GDM1 (cell line): ENCODE results near the gene ZNF503.
A peak's percentile ranks its signal among the peaks of the same experiment; 100 is the strongest.

ENCODE experiments used
- DNase-seq: peaks from one replicate; lab custom pipeline; 2025; lab: John Stamatoyannopoulos, UW

Gene ZNF503, protein sequence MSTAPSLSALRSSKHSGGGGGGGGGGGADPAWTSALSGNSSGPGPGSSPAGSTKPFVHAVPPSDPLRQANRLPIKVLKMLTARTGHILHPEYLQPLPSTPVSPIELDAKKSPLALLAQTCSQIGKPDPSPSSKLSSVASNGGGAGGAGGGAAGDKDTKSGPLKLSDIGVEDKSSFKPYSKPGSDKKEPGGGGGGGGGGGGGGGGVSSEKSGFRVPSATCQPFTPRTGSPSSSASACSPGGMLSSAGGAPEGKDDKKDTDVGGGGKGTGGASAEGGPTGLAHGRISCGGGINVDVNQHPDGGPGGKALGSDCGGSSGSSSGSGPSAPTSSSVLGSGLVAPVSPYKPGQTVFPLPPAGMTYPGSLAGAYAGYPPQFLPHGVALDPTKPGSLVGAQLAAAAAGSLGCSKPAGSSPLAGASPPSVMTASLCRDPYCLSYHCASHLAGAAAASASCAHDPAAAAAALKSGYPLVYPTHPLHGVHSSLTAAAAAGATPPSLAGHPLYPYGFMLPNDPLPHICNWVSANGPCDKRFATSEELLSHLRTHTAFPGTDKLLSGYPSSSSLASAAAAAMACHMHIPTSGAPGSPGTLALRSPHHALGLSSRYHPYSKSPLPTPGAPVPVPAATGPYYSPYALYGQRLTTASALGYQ

DNA sequence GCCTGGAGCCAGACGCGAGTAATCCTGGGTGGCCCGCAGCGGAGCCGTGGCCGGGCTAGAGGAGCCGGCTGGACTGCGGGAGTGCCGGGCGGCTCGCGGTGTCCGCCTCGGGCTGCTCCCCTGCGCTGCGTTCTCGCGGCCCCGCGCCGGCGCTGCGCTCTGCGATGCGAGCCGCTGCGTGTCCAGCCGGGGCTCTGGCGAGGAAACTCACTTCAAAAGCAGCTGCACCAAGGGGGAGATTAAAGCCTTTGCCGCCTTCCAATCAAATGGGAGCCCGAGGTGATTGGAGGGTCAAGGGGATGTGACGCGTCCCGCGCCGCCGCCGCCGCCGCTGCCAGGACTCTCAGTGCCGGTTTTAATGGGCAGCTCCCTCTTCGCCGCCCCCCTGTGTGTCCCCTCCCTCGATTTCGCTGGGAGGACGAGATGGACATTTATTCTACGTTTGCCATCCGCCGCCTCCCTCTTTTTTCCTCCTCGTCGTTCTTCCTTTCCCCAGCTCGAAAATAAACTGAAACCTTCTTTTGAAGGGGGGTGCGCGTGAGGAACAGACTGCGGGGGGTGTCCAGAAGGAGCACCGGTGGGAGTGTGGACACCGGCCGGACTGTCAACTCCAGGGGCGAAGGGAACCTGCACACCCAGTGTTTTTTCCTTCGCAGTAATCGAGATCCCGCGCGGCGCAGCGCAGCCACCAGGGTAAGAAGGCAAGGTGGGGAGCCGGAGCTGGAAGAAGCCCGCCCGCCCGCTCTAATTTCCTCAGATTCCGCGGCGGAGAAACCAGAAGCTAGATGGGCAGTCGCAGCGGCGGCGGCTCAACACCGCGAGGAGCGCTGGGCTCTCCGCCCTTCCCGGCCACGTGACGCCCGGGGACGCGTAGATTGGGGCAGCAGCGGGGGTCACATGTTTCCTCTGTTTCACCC, at the start of gene ZNF503:
ZNF503 (minus strand) TSS at position 196 of the 917 bp plus-strand sequence. CDS start 345 bp downstream, outside the sequence.
- peak; percentile 81 for DNase-seq

DNA sequence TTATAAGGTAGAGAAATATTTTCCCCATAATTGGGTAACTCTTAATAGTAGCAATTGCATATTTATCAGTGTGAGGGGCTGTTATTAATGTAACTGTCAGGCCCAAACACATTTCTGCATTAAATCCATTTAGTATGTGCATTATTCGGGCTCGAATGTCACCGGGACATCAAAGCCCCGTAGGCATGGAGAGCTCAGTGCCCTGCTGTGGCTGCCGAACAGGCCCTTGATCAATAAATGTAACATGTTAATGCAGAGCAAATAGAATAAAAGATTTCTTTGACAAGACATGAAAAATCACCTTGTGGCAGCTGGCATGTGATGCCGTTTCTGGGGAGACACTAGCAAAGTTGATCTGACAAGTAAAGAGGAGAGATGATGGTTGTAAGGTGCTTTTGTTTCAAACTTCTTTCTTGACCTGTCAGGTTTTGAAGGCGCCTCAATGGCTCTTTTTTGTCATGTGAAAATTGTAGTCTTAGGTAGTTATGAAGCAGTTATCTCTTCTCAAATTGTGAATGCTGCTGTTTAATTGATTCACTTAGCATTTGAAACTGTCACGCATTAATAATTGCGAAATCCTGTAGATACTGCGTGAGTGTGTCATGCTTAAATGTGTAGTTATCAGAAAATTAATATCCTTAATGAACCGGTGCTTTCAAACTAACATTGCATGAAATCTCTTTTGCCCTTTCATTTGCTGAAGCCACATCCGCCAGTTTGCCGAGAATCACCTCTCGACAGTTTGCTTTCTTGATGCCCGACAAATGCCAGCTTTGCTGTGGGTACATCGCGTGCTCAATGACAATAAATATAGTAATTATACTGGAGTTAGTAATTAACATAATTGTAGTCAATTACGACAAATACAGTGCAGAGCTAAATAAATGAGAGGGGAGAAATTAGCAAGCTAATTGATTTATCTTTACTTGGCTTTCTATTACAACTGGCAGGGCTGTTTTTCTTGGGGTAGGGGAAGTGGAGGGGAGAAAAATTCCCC, 49.4 kb upstream of the ZNF503 start:
- DNase-seq, result no peak

DNA sequence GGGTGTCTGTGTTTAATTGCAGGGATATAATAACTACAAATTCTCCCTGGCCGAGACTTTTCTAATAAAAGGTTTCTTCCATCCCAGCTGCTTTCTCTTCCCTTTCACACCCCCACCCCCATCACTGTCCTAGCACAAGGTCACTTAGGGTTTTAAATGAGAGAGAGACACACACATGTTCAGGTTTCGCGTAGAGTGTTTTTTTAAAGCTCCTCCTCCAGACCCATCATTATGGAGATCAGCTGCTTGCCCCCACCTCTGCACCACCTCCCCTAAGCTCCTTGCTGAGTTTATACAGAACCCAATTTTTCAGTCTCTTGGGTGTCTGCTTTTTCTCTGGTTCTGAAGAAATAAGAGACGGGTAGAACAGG, 48.5 kb upstream of the ZNF503 start:
- no peak for DNase-seq

DNA sequence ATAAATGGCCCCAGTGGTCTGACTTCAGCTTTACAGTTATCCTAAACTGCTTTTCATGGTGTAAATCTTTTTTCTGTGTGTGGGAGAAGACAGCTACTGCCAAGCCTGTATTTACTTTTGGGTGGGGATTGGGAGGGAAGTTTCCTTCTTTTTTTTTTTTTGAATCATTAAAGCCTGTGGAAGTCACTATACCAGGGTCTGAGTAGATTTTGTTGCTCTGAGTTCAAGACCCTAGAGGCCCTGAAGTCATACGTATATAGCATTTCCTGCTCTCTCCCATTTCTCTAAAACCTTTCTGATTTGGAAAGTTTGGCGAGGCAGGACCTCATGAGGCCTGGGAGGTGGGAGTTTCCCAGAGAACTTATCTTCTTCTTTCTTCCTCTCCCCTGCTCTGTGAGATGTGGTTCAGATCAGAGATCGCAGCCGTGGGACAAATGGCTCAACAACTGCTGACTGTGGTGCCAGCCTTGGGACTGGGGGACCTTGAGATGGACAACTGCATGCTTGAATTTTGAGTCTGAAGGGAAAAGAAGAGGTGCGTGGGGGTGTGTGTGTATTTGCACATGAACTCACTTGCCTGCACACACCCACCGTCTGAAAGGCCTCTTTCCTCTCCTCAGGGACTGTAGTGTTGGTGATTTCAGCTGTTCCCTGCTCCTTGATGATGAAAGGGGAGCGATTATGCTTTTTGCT, 48.0 kb upstream of the ZNF503 start:
- DNase-seq, result no peak

DNA sequence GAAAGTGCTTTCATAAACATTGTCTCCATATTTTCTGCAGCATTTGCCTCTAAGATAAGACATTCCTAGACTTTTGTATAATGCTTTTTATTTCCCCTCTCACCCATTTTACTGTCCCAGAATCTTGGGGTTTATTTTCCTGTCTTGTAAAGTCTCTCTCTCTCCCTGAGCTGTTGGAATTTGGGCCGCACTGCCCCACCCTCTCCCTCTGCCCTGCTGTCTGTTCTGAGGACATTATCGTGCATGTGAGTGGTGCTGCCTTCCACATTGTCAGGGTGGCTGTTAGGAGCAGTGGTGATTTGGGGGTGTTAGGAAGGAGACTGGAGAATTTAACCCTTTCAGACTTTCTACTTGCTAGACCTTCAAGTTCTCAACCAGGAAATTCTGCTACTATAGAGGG, 46.6 kb upstream of the ZNF503 start:
- DNase-seq, result no peak

DNA sequence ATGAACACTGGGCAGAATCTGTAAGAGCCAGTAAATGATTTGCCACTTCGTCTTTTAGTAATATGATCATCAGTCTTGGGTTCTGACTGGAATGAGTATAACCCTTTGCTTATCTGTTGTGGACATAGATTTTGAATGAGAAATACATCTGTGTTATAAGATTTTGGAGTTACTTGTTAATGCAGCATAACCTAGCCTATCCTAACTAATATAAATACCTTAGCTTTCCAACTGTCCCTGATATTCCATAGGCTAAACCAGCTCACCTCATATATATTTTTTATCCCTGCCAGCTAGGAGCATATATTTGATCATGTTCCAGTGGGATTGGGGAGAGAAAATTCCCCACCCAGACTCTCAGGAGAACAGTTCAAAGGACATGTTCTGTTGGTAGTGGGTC, 44.9 kb upstream of the ZNF503 start:
- no peak for DNase-seq

DNA sequence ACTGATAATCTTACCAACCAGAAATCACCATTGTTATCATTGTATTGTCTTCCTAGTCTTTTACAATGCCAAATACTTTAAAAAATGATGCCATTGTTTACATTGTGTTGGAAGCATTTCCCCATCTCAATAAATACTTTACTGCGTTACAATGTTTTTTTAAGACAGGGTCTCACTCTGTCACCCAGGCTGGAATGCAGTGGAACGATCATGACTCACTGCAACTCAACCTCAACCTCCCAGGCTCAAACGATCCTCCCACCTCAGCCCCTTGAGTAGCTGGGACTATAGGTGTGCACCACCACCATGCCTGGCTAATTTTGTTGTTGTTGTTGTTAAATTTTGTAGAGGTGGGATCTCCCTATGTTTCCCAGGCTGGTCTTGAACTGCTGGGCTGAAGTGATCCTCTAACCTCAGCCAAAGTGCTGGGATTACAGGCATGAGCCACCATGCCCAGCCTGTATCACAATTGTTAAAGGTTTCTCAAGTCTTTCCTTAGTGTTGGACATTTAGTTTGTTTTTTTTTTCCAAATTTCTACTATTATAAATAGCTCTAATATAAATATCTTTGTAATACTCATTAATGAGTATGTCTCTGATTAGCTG, 43.3 kb upstream of the ZNF503 start:
- DNase-seq, result no peak

DNA sequence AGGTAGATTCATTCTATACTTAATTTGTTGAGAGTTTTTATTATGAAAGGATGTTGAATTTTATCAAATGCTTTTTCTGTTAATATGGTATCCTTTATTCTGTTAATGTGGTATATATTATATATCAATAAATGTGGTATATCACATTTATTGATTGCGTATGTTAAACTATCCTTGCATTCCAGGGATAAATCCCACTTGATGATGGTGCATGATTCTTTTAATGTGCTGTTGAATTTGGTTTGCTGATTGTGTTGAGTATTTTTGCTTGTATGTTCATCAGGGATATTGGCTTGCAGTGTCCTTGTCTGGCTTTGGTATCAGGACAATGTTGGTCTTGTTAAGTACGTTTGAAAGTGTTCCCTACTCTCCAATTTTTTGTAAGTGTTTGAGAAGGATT, 41.8 kb upstream of the ZNF503 start:
- DNase-seq, result no peak

DNA sequence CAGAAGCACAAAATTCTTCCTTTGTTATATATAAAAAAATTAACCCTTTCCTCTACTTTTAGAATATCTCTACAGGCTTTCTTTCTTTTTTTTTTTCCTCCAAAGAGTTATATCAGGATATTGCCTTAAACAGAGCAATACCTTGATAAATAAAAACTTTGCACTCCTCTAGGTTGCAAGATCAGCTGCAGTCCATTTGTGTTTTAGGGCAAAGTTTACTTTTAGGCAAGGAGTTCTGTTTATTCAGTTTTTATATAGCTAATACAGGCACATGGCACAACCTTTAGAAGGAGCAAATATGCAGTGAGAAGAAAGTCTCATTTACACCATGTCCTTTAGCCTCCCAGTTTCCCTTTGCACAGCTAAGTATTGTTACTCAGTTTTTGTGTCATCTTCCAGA, 40.1 kb upstream of the ZNF503 start:
- DNase-seq, result no peak

DNA sequence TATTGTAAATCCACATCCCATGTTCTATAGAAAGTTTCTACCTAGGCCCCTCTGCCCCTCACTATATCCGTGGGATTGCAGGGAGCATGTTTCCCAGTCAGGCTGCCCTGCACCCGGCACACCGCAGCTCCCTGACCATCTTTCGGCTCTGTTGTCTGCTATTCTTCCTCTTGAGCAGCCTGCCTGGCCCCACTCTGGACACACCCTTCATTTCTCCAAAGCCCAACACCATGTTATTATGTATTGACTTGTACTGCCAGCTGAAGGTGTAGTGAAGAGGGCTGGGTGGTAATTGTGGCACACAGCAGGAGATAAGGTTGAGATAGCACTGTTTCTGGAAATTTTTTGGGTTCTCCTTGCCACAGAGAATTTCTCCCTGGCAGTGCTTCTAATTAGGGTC, 39.6 kb upstream of the ZNF503 start:
- DNase-seq, result no peak

DNA sequence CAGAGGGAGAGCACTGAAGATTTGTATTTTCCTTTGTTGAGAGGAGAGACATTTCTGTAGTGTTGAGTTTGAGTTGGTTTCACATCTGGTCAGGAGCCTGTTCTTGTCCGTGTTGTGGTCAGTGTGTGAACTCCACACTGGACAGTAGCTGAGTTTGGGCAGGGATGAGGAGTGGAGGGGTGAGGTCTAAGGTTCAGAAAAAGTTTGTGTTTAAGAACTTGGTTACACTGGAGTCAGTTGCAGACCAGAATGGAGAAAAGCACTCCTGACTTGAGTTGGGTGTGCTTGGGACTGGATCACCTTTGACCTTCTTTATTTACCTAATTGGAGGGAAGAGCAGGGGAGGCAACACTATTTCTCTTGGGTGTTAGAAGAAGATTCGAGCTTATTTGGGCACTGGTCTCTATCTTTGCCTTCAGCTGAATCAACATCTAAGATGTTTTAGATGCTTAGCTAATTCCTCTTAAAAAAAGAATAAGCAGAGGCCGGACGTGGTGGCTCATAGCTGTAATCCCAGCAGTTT, 38.8 kb upstream of the ZNF503 start:
- DNase-seq, result no peak

DNA sequence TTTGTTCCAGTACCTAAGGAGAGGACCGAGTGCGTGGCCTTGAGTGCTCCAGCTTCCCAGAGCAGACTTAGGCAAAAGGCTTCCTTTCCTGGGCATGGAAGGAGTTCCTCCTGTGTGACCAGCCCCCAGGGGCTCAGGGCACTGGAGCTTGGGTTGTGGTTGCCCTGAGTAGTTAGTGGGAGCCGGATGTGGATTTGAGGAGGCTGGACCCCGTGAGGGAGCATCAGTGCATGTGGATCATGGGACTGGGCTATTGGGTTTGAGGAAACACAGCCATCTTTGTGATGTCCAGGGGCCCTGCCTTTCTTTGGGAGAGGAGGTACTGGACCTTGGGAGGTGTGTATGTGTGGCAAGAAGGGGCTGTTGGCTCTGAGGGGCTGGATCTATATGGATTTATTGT, 38.2 kb upstream of the ZNF503 start:
- no peak for DNase-seq

DNA sequence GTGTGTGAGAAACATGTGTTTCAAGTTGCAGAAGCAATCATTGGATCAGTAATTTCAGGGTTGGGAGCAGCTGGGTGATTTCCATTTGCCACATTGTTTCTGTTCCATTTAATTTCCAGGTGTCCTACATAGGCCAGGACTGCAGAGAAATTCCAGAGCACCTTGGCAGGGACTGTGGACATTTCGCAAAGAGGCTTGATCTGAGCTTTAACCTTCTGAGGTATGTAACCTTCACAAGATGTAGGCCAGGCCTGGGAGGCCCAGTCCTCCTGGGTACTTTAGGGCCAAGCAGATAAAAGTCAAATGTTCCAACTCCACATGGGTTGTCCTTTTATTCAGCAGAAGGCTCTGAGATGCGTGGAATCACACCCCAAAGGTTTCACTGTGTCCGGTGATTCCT, 36.7 kb upstream of the ZNF503 start:
- DNase-seq, result no peak

DNA sequence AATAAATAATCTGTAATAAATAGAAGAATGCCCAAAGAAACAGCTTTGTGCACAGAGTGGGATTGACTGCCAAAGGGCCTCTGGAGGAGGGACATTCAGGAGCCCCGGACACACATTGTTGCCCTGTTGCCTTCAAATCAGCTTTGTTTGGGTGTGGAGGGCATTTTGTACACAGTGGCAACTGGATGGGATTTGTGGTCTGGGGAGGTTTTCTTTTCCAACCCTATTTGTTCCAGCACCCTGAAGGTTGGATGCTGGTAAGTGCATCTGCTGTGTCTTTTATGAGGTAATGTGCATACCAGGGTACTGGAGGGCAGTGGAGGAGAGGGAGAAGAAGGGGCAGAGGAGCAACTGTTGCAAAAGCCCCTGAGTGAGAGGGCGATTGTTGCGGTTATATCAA, 36.1 kb upstream of the ZNF503 start:
- DNase-seq, result no peak

DNA sequence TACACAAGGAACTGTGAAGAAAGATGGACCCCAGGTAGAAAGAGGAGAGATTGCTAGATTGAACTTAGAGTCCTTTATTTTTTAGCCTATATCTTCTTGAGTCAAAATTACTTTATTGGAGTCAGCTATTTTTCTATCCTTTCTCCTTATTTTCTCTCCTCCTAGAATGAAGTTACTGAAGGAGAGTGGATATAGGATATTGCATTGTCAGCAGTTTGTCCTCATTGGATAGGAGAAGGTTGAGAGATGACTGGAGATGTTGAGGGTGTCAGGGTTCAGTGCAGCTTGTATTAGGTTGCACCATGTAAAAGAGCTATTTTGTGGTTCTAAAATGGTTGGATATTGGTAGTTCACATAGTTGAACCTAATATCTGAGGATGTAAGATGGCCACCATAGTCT, 35.3 kb upstream of the ZNF503 start:
- DNase-seq, result no peak

DNA sequence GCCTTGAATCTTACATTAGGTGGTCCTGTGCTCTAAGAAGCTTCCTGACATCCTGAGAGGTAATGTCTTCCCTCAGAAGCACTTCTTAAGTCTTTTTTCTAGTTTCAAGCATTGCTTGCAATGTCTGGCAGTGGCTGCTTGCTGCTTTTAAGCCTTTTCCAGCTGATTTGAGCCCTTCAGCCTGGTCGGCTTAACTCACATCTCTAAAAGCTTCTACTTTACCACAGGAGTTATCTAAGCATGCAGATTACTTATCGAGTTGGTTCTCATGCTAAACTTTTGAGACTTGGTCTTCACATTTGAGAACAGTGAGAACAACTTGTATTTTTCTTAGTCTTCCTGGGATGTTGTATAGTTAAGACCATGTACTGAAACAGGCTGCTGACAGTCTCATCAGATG, 33.7 kb upstream of the ZNF503 start:
- no peak for DNase-seq

DNA sequence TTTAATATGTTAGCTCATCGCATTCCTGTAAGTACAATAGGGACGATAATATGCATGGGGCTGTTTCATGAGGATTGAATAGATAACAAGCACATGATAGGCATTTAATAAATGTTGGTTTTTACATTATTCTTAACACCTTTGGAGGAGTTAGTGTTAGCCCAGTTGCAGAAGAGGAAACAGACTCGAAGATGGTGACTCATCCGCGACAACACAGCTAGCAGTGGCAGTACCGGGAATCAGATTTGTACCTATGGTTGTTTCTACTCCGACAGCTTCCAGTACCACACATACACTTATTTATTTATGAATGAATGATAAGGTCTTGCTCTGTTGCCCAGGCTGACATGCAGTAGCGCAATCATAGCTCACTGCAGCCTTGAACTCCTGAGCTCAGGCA, 32.7 kb upstream of the ZNF503 start:
- no peak for DNase-seq

DNA sequence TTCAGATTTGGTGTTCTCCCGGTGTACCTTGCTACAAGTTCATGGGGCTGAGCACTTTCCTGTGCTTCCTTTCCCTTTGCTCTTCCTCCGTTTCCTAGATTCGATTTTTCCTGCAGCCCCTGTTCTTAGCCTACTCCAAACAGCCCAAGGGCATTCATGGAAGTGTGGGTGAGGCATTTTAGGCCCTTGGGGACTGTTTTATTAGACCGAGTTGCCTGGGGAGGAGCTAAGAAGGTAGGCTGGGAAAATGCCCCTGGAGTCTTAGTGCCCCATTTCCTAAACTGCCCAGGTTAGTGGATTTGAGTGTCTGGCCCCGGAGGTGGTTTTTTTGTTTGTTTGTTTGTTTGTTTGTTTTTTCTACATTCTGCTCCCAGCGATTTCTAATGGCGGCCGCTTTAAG, 31.7 kb upstream of the ZNF503 start:
- no peak for DNase-seq

DNA sequence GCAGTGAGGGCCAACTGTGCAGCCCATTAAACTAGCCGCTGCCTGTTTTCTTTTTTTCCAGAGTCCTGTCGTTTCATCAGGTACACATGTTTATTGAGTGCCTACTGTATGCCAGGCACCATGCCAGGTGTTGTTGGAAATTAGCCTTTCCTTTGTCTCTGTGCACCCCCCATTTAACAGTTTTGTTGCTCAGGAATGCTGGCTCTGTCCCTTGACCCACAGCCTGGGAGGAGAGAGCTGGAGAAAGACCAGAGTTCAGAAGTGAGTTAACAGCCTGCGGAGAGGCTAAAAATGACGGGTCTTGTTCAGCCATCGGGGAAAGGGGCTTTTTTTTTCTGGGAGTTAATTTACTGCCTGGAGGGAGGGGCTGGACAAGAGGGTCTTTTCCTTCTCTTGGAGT, 31.2 kb upstream of the ZNF503 start:
- no peak for DNase-seq

DNA sequence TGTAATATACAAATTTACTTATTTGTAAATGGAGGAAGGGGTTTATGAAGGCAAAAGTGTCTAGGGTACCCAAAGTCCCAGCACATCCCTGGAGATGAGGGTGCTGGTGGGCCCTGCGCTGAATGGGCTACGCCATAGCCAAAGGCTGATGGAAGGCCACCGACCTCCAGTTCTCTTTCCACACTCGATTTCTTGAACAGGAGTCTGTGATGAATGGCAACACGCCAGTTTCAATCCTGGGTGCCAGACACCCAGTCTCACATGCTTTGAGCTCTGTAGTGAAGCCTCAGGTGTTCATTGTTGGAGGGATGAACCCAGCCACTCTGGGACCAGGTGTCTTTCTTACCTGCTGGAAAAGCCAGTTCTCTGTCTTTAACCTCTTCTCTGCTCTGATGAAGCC, 30.6 kb upstream of the ZNF503 start:
- DNase-seq, result no peak
